IPS-18c (cell line): Measurements from ENCODE around the gene ZYG11A.
"Not testable (repeated sequence)": the region's sequence is repeated elsewhere in the genome, so short reads cannot be mapped to it uniquely, and the experiment has no call there.

ENCODE experiments used
- H3K4me3 ChIP-seq: 2 replicates; pipeline ENCODE4 v1.7.0; 2013; ENCODE audit warnings: low read depth, mild to moderate bottlenecking, low read length, moderate library complexity; ENCODE audit not compliant: insufficient read depth
- H3K9me3 ChIP-seq: one replicate; pipeline ENCODE4 v1.6.1; 2013; ENCODE audit warnings: mild to moderate bottlenecking, low read length, moderate library complexity; ENCODE audit not compliant: control insufficient read depth, insufficient read depth

ZYG11A gene

DNA sequence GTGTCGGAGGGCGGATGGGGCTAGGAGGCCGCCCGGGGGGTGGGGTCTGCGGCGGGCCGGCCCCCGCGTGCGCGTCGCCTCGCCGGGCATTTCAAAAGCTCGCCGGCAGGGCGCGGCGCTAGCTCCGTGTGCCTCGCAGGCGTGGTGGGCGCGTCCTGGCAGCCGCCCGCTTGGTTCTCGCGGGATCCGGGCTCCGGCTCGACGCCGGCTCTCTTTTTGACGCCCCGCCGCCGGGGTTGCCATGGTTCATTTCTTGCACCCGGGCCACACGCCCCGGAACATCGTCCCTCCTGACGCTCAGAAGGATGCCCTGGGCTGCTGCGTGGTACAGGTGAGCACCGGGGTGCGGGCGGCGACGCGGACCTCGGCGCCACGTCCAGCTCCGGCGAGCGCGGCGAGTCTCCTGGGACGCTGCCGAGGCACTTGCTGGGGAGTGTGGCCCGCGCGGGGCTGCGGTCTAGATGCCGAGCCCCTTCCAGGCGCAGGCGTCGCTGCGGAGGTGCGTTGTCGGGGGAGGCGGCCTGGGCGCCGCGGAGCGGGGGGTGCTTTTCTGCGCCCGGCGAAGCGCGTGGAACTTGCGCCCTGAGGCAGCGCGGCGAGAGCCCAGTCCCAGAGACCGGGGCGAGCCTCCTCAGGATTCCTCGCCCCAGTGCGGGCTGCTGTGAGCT is at the start of gene ZYG11A:
ZYG11A (plus strand) TSS at position 118 of the 668 bp plus-strand sequence; CDS start at position 242, 124 bp downstream.
- Histone ChIP-seq H3K9me3 (no peaks in the 10 kb centered on the region), H3K4me3 (peak within 1 kb of the TSS; percentile 81)

DNA sequence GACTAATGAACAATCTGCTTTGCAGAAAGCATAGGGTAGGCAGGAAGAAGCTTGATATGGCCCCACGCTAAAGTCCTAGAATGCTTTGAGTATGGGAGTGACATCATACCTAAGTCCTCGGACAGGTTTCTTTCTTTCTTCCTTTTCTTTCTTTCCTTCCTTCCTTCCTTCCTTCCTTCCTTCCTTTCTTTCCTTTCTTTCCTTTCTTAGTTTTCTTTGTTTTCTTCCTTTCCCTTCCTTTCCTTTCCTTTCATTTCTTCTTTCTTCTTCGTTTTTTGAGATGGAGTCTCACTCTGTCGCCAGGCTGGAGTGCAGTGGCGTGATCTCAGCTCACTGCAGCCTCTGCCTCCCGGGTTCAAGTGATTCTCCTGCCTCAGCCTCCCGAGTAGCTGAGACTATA is 48.8 kb upstream of the ZYG11A start:
- not testable (repeated sequence) for H3K4me3 ChIP-seq, H3K9me3 ChIP-seq

DNA sequence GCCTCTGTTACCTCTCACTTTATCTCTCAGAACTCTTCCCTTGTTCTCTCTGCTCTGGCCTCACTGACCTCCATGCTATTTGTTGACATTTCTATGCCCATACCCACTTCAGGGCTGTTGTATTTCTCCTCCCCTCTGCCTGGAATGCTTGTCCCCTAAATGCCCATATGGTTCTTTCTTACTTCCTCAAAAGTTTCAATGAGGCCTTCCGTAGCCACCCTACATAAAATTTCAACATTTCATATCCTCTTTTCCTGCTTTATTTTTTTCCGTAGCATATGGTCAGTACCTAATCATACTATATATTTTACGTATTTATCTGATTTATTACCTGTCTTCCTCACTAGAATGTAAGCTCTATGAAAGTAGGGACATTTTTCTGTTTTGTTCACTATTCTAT is 47.1 kb upstream of the ZYG11A start:
- Histone ChIP-seq H3K4me3 (no peak overlapping the region), H3K9me3 (no peaks in the 10 kb centered on the region)

DNA sequence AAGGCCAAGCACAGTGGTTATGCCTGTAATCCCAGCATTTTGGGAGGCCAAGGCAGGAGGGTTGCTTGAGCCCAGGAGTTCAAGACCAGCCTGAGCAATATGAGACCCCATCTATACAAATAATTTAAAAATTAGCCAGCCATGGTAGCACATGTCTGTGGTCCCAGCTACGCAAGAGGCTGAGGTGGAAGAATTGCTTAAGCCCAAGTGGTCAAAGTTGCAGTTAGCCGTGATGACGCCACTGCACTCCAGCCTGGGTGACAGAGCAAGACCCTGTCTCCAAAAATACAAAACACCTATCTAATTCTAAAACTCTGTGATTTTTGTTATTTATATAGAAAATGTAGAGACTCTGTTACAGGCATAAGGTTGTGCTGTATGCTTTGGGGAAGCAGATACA is 44.2 kb upstream of the ZYG11A start:
- no peak overlapping the region for H3K4me3 ChIP-seq
- H3K9me3 ChIP-seq: no peaks in the 10 kb centered on the region

DNA sequence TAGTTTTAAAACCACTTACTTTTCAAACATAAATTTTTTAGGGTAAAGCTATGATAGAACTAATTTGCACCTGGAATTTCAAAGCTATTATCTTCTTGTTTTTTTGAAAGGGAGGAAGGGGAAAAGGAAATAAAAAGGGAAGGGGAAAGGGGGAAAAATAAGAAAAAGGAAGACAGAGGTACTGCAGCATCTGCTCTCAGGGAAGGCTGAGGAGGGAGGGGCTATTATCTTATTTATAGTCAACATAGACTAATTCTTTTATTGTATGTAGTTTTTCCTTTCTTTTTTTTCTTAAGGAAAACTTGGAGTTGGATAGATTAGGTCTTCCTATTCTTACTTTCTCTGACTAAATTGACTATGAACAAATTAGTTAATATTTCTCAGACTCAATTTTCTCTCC is 41.5 kb upstream of the ZYG11A start:
- H3K4me3 ChIP-seq: no peak overlapping the region
- H3K9me3 ChIP-seq: no peaks in the 10 kb centered on the region

DNA sequence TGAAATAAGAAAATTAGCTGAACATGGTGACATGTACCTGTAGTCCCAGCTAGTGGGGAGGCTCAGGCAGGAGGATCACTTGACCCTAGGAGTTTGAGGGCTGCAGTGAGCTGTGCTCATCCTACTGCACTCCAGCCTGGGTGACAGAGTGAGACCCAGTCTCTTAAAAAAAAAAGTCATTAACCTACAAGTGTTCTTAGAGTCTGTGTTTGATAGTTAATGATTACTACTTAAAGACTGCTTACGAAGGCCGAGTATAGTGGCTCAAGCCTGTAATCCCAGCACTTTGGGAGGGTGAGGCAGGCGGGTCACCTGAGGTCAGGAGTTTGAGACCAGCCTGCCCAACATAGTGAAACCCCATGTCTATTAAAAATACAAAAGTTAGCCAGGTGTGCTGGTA is 38.5 kb upstream of the ZYG11A start:
- not testable (repeated sequence) for H3K4me3 ChIP-seq, H3K9me3 ChIP-seq

DNA sequence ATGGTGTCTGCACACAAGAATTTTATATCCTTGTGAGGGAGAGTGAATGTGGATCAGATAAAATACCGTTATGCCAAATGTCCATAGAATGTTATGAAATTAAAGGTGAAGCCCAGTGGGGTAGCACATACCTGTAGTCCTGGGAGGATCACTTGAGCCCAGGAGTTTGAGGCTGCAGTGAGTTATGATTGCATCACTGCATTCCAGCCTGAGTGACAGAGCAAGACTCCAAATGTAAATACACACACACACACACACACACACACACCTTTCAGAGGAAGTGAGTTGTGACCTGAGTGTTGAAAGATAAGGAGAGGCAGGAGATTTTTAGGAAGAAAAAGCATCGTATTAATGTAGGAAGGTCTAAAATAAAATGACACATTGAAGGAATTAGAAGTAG is 28.1 kb upstream of the ZYG11A start:
- Histone ChIP-seq H3K9me3 (no peaks in the 10 kb centered on the region), H3K4me3 (no peak overlapping the region)

DNA sequence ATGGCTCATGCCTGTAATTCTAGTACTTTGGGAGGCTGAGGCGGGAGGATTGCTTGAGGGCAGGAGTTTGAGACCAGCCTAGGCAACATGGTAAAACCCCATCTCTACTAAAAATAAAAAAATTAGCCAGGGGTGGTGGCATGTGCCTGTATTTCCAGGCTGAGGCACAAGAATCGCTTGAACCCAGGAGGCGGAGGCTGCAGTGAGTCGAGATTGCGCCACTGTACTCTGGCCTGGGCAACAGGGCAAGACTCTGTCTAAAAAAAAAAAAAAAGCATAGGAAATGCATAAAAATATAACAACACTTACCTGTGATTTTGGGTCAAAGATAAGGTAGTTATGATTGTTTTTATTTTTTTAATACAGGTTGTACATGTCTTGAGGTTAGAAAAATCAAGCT is 21.7 kb upstream of the ZYG11A start:
- not testable (repeated sequence) for H3K9me3 ChIP-seq, H3K4me3 ChIP-seq

DNA sequence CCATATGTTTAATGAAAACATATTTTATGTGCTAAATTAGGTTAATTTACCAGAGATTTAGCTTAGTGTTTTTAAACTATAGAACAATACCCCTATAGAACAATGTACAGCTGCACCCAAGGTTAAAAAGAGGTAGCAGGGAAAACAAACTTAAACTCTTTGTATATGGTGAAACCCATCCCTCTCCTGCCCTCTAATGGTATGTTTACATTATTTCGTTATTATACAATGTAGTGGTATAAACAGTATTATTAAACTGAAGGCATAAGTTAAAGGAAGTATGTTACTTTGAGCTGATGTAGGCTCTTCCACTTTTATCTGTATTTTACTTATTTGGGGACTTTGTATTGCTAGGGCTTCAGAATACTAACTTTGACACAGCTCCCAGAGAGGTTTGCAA is 16.7 kb upstream of the ZYG11A start:
- H3K4me3 ChIP-seq: no peak overlapping the region
- no peaks in the 10 kb centered on the region for H3K9me3 ChIP-seq

DNA sequence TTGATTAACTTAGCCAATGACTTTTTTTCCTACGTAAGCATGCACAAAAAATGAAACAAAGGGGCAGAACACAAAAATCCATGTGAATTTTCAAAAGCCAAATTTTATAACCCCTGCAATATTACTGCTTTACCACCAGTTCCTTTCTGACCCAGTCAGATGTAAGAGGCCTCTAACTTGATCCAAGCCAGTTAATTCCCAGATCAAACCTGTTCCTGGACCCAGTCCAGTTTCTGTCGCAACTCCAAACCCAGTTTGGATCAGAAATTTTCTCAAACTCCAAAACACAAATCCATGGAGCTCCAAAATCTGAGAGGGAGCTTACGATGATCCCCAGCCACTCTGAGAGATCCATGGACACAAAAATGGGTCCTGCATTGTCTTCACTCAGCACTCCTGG is 7.8 kb upstream of the ZYG11A start:
- no peak overlapping the region for H3K4me3 ChIP-seq
- H3K9me3 ChIP-seq: peaks cover 2% of the 10 kb centered on the region

DNA sequence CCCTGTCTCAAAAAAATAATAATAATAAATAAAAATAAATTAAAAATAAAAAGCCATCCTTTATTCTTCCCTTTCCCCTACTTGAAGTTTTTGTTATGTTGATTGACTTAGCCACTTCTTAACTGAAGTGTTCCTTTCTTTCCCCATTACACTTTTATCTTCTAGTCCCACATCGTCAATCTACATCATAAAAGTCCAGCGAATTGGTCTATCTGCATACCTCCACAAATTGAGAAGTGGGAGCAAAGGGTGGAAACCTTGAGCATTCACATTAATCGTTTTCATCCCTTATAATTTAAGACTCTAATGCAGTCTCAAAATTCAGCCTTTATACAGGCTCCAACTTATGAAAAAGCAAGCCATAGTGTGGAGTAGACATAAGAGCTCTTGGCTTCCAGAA is 6.5 kb upstream of the ZYG11A start:
- Histone ChIP-seq H3K4me3 (no peak overlapping the region), H3K9me3 (peaks cover 2% of the 10 kb centered on the region)

DNA sequence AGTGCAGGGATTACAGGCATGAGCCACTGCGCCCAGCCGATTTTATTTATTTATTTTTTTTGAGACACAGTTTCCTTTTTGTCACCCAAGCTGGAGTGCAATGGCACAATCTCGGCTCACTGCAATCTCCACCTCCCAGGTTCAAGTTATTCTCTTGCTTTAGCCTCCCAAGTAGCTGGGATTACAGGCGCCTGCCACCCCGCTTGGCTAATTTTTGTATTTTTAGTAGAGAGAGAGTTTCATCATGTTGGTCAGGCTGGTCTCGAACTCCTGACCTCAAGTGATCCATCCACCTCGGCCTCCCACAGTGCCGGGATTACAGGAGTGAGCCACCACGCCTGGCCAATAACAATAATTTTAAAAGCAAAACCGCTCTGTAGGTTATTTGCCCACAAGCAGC is 3.4 kb upstream of the ZYG11A start:
- H3K9me3 ChIP-seq, H3K4me3 ChIP-seq: not testable (repeated sequence)

DNA sequence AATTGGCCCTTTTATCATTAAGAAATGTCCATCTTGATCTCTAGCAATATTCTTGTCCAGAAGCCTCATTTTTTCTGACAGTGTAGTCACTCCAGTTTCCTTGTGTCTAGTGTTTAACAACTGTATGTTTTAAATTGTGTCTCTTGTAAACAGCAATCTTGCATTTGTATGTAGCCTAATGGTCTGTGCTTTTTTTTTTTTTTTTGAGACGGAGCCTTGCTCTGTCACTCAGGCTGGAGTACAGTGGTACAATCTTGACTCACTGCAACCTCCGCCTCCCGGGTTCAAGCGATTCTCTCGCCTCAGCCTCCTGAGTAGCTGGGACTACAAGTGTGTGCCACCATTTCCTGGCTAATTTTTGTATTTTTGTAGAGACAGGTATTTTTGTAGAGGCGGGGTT is 2.6 kb downstream of the ZYG11A start:
- not testable (repeated sequence) for H3K4me3 ChIP-seq, H3K9me3 ChIP-seq

DNA sequence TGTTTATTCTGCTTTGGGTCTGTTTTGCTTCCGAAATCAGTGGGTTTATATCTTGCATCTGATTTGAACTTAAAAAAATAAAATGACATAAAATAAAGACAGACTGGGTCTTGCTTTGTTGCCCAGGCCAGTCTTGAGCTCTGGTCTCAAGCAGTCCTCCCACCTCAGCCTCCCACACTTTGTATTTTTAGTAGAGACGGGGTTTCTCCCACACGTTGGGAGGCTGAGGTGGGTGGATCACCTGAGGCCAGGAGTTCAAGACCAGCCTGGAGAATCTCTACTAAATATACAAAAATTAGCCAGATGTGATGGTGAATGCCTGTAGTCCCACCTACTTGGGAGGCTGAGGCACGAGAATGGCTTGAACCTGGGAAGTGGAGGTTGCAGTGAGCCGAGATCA is 5.9 kb downstream of the ZYG11A start:
- no peaks in the 10 kb centered on the region for H3K9me3 ChIP-seq
- H3K4me3 ChIP-seq: no peak overlapping the region

DNA sequence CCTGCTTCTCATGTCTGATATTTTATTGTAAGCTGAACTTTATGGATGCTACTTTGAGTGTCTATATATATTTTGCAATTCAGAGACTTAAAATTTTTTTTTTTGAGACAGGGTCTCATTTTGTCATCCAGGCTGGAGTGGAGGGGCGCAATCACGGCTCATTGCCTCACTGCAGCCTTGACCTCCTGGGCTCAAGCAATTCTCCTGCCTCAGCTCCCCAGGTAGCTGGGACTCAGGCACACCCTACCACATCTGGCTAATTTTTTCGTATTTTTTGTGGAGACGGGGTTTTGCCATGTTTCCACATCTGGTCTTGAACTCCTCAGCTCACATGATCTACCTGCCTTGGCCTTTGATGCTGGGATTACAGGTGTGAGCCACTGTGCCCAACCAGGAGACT is 8.4 kb downstream of the ZYG11A start:
- H3K9me3 ChIP-seq: no peaks in the 10 kb centered on the region
- no peak overlapping the region for H3K4me3 ChIP-seq

DNA sequence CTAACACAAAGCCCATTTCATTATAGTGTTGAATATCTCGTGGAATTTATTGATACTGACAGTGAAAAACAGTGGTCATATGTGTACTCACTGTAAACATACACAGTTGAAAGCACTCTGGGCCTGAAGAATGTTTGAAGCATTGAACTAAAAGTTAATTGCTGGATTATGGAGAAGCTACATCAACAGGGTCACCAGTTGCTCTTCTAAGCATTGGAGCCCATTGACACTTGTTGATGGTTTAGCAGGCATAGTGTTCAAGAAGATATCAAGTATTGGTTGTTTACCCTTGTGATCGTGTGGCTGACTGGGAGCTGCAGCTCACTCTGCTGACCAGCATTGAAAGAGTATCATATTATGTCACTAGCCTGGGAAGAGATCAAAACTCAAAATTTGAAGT is 10.3 kb downstream of the ZYG11A start:
- no peak overlapping the region for H3K4me3 ChIP-seq
- H3K9me3 ChIP-seq: no peaks in the 10 kb centered on the region

DNA sequence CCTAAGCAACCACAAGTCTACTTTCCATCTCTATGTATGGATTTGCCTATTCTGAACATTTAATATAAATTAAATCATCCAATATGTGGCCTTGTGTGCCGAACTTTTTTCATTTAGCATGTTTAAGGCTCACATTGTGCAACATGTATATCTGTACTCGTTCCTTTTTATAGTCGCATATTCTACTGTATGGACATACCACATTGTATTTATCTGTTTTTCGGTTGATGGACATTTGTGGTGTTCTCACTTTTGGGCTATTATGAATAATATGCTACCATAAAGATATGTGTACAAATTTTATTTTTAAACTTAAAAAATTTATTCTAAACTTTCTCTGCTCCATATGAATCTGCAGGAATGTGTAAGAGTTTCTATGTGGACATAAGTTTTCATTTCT is 13.0 kb downstream of the ZYG11A start:
- no peaks in the 10 kb centered on the region for H3K9me3 ChIP-seq
- no peak overlapping the region for H3K4me3 ChIP-seq

DNA sequence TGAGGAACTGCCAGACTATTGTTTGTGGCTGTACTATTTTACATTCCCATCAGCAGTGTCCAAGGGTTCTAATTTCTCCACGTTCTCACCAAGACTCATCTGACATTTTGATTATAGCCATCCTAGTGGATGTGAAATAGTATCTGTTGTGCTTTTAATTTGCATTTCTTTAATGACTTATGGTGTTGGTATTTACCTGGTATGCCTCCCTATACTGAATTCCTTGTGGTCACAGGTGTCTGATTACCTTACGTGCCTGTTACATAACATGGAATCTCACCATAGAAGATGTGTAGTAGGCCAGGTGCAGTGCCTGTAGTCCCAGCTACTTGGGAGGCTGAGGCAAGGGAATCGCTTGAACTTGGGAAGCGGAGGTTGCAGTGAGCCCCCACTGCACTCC is 13.5 kb downstream of the ZYG11A start:
- Histone ChIP-seq H3K9me3 (no peaks in the 10 kb centered on the region), H3K4me3 (no peak overlapping the region)

DNA sequence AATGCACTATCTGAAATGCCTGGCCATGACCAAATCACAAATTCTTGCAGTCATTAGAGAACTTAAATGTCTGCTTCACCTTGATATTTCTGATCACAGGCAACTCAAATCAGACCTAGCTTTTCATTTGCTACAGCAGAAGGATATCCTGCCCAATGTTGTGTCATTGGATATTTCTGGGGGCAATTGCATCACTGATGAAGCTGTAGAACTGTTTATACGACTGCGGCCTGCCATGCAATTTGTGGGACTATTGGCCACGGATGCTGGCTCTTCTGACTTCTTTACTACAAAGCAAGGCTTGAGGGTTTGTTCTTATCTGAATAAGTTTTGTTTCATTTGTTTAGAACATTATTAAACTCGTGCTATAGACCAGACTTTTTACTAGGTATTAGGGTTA is 14.9 kb downstream of the ZYG11A start:
- no peak overlapping the region for H3K4me3 ChIP-seq
- no peaks in the 10 kb centered on the region for H3K9me3 ChIP-seq
